Thyroid gland (tissue), 4 donors: Measurements from ENCODE around the gene CDH4.

Experiments
- CTCF ChIP-seq, 6 experiments: fragments of 200-600 bp in 3 of 6; fragments of 450-650 bp in 3 of 6; sonication (generic) in 3 of 6; IDR thresholded peaks; one replicate each; pipeline ENCODE4 v1.5.1; 2016 to 2019; ENCODE audit warnings: antibody characterized with exemption in 6 of 6, mild to moderate bottlenecking in 2 of 6, inconsistent platforms in 1 of 6, moderate library complexity in 1 of 6
- POLR2A ChIP-seq, 2 donors: fragments of 450-650 bp; IDR thresholded peaks; one replicate each; pipeline ENCODE4 v1.6.1; 2017; ENCODE audit warnings: antibody characterized with exemption in 2 of 2, mild to moderate bottlenecking in 2 of 2, moderate library complexity in 1 of 2

GRCh38 chr20:61579908-61580307 lies 327.8 kb downstream of the CDH4 start:
- TF ChIP-seq CTCF (IDR thresholded peaks at IDR 0.05) (no peak), POLR2A (IDR thresholded peaks at IDR 0.05) (no peak)
